HG03521 (cell line): ENCODE measurements around the gene YIPF1.
"Not testable (repeated sequence)": the region's sequence is repeated elsewhere in the genome, so short reads cannot be mapped to it uniquely, and the experiment has no call there.

Experiments
- ATAC-seq: cut with Tn5 transposase; IDR thresholded peaks from one replicate; pipeline ENCODE4 v1.9.1; 2021; ENCODE audit warnings: mild to moderate bottlenecking, moderate library complexity; ENCODE audit not compliant: unreplicated experiment

Gene YIPF1

DNA sequence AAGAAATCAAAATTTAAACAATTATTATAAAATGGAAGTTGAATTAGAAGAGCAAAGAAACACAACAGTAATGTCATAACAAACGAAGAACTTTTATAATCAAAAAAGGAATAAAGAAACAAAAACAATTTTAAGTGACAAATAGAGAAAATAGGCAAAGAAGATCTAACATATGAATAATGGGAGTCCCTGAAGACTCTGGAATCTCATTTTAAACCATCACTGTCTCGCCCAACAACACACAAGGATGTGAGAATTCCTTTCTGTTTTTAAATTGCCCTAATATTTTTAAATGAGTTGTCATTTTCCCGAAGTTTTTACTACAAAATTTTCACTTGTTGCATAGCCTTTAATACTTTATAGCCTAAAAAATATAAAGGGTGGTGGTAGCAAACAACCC is 47.2 kb downstream of the YIPF1 start:
- ATAC-seq: no peak

DNA sequence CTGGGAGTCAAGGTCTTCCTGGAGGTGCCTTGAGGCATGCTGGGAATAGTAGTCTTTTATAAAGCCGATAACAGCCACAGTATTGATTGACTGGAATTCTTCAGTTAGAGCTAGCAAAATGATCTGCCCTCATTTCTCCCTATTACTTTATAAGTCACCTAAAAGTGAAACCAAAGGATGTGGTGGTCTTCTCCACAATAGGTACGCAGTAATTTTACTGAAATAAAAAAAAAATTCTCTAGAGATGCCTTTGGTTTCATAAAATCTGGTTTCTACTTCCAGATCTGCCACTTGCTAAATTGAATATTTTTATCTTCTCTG is 51.0 kb downstream of the YIPF1 start:
- no peak for ATAC-seq

DNA sequence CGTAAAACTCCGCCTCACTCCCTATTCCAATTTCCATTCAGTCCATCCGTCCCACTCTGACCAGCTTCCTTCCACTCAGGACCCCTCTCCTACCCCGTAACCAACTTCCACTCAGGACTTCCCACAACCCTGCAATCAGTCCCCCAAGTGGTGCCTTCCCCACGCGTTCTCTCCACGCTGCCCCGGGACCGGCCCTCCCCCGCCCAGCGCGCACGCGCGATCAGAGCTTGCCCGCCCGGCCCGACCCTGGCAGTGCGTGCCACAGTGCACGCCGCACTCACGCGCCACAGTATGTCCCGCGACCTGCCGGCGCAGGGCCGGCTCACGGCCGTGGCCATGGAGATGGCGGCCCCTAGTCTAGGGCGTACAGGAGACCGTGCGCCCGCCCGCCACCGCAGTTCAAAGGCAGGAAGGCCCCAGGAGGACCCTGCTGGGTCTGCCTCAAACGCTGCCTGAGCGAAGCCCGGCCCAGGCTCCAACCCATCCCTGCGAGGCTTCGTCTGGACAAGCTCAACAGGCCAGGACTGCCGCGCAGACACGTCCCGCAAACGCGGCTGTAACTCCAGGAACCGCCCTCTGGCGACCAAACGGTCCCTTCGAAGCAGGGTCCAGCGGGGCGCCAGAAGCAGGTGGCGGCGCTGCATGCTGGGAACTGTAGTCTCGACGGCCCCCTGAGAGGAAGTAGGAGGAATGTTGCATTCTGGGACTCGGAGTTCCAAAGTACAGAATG is 51.5 kb downstream of the YIPF1 start, which contains the start of gene NDC1:
Gene NDC1 (minus strand): TSS at position 373 of the 730 bp plus-strand sequence. CDS start 35 bp downstream, at position 338.
- ATAC-seq: peak; percentile 79

DNA sequence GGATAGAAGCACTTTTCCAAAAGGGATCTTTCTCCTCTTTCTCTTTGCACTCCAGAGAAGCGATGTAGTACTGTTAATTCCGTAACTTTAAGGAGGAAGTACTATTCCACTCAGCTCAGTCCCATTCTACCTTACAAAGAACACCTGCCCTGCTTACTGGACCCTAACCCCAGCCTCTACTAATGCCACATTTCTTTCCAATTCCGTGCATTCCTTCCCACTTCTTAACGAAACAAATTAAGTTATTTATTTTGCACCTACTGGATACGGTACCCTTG is 52.0 kb downstream of the YIPF1 start:
- ATAC-seq: no peak

DNA sequence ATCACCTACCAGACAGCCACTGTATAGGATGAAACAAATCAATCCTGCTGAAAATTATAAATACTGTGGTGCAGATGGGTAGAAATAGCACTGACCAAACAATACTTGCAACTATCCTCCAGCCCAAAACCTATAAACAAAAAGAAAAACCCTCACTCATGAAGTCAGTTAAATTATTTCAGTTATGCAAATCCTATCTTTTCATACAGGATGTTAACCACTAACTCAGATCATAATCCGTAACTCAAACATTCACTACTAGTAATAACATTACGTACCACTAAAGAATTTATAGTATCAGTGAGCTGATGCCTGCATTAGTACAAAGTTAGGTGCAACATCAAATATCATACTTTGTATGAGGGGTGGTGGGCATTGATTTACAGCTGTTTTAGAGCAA is 54.1 kb downstream of the YIPF1 start:
- no peak for ATAC-seq

DNA sequence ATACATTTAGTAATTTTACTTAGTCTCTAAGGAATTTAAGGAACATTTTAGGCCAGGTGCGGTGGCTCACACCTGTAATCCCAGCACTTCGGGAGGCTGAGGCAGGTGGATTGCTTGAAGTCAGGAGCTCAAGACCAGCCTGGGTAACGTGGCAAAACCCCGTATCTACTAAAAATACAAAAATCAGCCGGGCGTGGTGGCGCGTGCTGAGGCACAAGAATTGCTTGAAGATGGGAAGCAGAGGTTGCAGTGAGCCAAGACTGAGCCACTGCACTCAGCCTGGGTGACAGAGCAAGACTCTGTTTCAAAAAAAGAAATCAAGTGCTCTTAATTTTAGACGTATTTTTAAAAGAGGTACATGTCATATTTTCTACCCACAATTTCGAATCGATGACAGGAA is 54.8 kb downstream of the YIPF1 start:
- no peak for ATAC-seq

DNA sequence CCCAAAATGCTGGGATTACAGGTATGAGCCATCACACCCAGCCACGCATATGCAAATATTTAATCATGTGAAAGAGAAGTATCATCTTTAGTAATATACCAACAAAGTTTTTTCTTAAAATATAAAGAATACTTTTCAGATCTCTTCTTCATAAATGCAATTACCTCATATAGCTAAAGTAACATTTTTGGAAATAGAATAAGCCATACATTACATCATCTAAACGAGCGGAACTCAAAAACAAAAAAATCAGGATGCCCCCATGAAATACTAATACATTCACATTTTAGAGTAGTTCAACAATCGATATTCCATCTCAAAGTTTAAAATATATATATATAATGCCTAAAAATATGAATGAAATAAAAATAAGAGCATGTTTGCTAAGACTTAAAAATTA is 56.2 kb downstream of the YIPF1 start:
- no peak for ATAC-seq

DNA sequence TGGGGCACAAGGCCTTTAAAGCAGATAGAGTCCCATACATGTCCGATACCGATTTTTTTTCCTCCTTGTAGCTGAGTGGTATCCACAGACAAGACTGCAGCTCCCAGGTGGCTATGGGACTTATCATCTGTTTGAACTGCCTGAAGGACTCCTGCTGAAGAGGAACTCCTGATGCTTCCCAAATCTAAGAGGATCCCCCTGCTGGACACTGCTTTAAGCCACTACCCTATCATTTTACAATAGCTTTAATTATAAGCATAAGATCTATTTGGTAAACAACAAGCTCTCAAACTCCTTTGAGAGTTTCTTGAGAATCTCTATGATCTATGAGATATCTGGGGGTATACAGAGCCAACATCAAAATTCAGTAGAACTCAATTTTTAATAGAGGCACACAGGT is 63.2 kb downstream of the YIPF1 start:
- ATAC-seq: no peak

DNA sequence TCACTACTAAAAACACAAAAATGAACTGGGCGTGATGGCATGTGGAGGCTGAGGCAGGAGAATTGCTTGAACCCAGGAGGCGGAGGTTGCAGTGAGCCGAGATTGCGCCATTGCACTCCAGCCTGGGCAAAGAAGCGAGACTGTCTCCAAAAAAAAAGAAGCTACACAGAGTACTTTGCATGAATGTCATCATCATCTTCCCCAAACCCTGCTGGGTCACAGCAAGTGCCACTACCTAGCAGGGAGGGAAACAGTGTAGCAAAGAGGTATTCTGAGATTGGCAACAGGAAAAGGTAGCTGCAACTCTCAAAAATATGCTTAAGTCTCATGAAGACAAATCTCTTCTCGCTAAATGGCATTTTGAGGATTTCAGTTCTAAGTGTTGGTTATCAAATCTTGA is 64.3 kb downstream of the YIPF1 start:
- no peak for ATAC-seq

DNA sequence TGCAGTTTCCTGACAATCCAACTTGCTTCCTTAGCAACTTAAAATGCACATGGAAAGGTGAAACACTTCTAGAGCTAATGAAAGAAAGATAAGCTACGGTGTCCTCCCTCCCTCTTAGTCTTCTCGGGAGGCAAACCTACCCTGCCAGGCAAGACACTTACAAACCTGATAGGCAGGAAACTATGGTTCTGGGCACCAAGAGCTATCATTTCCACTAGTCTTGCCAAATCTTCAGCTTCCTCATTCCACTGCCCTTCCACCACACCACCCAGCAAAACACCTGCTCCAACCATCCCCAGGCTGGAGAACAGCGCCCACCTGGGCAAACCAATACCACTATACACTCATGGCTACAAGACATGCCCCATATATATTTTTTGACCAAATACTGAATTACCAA is 66.7 kb downstream of the YIPF1 start:
- ATAC-seq: no peak

DNA sequence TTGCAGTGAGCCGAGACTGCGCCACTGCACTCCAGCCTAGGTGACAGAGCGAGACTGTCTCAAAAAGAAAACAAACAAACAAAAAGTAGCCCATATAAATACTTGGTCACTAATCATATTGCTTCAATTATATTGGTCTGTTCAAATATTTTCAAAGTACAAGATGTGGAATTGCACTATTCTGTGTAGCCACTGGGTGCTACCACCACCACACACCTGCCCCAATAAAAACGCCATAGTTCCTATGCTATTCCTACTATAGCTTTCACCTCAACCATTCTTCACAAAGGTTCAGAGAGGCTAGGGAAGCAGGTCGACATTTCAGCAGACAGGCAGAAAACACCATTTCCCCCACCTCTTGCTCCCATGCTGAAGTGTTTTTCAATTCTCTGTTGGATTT is 68.2 kb downstream of the YIPF1 start:
- no peak for ATAC-seq

DNA sequence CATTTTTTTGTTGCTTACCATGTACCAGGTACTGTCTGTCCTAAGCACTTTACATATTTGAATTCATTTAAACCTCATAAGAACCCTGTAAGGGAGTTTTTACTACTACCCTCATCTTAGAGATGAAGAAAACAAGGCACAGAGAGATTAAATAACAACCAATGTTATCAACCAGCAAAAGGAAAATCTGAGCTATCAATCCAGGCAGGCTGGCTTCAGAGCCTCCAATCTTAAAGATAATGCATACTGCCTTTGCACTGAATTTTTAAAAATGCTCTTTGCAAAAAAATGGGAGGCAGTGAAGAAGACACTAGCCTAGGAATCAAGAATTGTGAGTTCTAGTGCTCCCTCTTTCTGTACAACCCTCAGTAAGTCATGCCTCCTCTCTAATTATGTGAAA is 70.2 kb downstream of the YIPF1 start:
- no peak for ATAC-seq

DNA sequence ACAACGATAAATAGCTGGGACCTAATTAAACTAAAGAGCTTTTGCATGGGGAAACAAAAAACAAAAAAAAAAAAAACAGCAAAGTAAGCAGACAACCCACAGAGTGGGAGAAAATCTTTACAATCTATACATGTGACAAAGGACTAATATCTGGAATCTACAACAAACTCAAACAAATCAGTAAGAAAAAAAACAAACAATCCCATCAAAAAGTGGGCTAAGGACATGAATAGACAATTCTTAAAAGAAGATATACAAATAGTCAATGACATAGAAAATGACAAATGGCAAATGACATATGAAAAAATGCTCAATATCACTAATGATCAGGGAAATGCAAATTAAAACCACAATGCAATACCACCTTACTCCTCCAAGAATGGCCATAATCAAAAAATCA is 73.0 kb downstream of the YIPF1 start:
- ATAC-seq: not testable (repeated sequence)

DNA sequence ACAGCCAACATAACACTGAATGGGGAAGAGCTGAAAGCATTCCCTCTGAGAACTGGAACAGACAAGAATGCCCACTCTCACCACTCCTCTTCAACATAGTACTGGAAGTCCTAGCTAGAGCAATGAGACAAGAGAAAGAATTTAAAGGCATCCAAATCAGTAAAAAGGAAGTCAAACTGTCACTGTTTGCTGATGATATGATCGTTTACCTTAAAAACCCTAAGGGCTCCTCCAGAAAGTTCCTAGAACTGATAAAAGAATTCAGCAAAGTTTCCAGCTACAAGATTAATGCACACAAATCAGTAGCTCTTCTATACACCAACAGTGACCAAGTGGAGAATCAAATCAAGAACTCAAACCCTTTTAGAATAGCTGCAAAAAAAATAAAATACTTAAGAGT is 74.1 kb downstream of the YIPF1 start:
- not testable (repeated sequence) for ATAC-seq

DNA sequence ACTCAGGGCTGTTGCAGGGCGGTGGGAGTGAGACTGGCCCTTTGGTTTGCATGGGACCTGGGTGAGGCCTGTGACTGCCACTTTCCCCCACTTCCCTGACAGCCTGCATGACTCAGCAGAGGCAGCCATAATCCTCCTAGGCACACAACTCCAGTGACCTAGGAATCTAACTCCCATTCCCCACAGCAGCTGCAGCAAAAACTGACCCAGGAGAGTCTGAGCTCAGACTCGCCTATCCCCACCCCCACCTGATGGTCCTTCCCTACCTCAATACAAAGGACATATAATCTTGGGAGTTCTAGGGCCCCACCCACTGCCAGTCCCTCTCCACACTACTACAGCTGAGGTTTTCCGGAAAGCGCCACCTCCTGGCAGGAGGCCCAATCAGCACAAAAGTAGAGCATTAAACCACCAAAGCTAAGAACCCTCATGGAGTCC is 78.2 kb downstream of the YIPF1 start:
- ATAC-seq: no peak

DNA sequence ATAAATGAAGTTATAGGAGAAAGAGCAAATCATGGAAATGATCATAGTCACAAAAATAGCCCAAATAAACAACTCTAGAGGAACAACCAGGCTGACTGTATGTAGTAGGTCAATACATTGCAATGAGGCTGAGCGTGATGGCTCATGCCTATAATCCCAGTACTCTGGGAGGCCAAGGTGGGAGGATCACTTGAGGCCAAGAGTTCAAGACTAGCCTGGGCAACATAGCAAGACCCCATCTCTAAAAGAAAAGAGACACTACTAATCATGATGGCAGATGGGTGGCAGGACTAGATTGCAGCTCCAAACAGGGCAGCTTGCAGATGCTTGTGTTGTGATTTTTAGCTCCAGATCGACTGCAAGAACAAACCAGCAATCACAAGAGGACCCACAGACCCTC is 79.1 kb downstream of the YIPF1 start:
- ATAC-seq: no peak

DNA sequence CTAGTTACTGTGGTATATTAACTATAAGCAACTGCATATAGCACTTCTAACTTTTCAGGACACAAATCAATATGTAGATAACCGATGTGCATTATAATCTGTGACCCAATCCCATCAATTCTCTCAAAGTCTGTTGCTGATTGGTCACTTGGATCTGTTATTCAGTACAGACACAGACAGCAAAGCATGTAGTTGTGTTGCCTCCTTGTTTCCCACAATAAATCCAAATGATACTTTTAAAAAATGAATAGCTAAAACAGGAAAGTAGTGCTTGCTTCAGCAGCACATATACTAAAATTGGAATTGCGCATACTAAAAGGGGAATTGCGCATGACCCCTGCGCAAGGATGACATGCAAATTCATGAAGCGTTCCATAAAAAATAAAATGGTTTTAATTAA is 79.6 kb downstream of the YIPF1 start:
- ATAC-seq: no peak

DNA sequence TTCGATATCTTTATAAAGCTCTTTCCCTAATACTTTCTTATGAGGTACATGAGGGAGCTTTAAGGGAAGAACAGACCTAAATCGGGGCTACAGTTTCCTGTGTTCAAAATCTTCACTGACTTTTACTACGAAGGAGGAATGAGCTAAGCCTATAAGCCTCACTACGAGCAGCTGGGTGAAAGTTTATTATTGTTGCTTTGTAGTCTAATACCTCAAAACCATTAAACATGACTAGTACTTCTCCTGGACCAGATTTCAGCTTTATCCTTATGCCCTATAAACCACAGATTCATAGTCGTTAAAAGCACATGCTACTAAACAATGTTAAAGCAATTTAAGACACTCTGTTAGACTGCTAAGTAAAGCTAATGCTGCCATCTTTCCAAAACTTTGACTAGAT is 81.7 kb downstream of the YIPF1 start:
- ATAC-seq: no peak

DNA sequence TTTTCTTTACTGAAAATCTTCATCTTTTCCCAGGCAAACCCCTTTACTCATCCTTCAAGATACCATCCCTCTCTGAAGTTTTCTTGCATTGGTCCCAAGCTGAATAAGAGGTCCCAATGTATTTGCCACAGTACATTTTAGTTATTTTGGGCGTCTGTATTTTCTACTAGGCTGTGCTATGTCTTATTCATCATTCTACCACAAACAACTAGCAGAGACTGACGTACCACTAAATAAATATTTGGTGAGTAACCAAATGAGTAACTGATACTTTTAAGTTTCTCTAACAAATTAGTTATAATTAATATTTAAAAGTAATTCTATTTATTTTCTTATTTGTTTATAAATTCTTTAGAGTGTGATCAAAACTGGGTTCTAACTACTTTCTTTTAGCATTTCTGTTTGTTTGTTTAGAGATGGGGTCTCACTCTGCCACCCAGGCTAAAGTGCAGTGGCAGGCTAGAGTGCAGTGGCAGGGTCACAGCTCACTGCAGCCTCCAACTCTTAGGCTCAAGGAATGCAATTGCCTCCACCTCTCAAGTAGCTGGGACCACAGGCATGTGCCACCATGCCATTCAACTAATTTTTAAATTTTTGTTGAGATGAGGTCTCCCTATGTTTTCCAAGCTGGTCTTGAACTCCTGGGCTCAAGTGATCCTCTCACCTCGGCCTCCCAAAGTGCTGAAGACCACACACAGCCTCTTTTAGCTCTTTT is 84.6 kb downstream of the YIPF1 start:
- ATAC-seq: no peak

DNA sequence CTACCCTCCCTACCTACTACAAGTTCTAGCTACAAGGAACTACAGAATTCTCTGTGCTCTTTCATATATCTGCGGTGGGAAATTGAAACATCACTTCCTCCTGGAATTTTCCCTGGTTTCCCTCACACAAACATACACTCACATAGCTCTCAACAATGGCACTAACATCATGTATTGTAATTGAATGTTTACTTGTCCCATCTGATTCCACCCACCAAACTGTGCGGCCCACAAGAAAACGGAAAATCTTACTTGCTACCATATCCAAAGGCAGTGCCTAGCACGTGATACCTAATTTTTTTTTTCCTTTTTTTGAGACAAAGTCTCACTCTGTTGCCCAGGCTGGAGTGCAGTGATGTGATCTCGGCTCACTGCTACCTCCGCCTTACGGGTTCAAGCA is 85.4 kb downstream of the YIPF1 start:
- ATAC-seq: no peak
